HG03097 (cell line): Measurements from ENCODE around the gene CD7.

Source experiments
- ATAC-seq: cut with Tn5 transposase; IDR thresholded peaks from one replicate; pipeline ENCODE4 v1.9.1; 2021; ENCODE audit not compliant: unreplicated experiment, low FRiP score

CD7 gene

DNA sequence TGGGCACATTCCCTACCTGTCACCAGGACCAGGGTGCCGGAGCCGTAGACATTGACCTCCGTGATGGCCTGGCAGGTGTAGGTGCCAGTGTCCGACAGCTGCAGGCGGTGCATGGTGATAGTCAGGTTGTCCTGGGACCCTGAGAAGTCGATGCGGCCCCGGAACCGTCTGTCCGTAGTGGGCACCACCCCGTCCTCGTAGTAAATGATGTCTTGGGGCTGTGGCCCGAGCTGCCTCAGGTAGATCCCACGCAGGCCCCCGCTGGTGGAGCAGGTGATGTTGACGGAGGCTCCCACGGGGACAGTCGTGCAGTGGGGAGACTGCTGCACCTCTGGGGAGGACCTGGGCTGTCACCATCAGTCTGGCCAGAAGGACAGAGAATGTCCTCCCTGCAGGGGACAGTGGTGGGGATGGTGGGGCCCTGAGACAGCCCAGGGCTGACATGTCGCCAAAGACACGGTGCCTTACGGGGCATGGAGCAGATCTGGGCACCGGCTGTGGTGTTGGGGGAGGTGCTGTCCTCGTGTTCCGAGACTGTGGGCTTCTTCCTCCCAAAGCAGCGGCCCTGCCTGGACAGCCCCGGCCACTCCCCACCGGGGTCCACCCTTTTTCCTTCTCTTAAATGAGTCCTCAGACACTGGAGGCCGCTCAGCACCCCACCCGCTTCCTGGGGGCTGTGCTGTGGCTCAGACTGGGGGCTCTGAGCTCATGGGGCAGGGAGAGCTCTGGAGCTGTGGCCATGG lies 586 bp downstream of the CD7 start:
- ATAC-seq, result no peak

DNA sequence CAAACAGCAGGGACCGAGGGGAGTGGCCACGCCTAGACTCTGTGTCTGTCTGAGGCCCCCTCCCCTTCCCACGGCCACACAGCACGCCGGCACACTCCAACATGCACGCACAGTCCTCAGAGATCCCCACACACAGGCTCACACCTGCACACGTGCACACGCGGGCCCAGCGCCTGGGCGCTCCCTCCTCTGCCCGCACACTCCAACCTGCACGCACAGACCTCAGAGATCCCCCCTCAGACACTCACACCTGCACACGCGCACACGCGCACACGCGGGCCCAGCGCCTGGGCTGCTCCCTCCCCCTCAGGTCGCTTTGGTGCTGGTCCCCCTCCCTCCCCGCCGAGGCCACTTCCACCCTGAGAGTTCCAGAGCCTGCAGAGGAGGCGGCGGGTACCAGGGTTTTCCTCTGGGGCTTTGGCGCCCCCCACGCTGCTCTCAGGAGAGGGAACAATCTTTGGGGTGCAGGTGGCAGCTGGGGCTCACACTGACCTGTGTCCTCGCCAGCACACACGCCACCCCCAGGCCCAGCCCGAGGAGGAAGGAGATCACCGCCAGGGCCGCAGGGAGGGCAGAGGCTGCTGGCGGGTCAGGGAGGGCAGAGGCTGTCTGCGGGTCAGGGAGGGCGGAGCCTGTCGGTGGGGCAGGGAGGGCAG lies 1.6 kb downstream of the CD7 start:
- no peak for ATAC-seq

DNA sequence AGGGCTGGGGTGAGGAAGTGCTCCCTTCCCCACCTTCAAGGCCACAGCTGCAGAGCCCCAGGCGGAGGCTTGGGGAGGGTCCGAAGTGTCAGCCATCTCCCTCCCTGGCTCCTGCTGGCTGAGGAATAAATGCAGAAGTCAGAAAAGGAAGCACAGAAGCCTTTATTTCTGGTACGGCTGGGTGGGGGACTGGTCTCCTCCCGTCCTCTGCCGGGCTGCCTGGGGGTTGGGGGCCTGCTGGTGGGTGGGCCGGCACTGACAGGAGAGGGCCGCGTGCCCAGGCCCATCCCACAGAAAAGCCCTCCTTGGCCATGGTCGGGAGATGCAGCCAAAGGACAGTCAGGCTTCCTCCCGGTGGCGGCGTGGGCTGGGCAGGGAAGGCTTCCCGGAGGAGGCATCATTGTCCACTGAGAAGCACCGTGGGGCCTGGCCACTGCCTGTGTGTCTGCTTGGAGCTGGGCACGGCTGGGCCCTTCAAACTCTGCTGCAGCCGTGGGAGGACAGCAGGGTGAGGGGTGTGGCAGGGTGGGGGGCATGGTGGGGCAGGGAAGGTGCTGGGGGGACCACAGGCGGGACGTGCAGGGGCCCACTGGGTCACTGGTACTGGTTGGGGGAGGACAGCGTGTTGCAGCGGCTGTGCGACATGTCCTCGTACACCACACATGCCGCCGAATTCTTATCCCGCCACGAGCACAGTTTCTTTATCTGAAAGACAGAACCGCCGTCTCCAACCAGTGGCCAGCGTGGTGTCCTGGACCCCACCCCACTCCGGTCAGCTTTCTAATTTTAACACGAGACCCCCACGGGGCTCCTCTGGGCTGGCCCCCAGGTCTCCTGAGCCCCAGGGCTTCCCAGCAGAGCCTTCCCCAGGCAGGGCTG lies 2.4 kb downstream of the CD7 start:
- no peak for ATAC-seq

DNA sequence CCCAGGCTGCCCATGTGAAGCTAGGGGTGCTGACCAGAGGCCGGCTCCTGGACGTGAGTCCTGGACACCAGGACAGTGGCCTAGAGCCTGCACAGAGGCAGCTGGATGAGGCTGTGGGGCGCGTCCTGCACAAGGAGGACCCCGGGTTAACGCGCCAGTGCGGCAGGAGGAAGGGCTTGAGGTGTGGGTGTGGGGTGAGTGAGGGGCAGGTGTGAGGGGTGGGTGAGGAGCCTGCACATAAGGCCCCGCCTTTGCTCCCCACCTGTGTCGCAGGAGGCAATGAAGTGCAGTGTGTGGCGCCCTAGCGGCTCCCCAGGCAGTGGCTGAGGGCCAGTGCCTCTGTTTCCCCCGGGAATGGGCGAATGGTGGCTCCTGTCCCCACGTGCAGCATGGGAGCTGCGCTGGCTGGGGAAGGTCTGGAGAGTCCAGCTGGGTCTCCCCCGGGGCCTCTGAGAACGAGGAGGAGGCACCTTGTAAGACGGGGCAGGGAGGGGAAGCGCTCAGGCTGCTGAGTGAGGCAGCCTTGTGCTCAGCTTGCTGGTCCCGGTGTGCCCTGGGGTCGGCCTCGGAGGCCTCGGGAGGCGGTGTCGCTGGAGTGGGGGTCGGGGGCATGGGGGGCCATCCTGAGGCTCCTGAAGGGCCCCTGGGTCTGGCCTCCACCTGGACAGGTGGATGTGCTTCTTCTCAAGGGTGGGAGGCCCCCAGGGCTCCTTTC lies 3.2 kb downstream of the CD7 start:
- ATAC-seq, result no peak

DNA sequence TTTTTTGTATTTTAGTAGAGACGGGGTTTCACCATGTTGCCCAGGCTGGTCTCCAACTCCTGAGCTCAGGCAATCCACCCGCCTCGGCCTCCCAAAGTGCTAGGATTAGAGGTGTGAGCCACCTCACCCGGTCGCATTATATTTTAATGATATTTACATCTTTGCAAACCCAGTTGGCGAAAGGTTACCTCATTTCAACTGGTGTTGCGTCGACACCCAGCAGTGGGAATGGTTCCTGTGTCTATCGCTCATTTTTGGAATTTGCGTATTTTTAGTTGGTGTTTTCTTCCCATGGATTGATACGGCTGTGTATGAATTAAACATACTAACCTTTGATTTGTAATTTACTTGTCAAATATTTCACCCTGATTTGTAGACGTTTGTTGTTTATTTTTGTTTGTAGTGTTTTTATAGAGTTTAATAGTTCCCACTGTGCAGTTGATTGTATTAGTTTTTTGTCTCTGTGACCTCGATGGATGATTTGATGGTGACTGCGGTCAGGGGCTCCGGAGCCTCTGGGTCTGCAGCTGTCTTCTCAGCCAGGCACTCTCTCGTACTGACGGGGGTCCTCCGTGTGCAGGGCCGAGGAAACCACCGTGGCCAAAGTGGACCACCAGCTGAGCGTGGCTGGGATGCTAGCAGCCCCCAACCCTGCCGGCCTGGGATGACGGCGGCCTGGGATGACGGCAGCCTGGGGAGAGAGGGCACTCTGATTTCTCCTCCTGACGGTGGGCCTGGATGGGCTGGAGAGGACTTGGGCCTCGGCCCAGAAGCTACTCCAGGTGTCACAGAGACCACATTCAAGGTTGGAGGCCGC lies 4.0 kb downstream of the CD7 start:
- no peak for ATAC-seq

DNA sequence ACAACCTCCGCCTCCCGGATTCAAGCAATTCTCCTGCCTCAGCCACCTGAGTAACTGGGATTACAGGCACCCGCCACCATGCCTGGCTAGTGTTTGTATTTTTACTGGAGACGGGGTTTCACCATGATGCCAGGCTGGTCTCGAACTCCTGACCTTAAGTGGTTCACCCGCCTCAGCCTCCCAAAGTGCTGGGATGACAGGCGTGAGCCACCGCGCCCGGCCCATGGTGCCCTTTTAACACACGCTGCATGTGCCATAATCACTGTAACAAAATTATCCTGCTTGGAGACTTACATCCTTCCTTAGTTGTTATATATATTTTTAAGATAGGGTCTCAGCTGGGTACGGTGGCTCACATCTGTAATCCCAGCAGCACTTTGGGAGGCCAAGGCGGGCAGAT lies 5.4 kb downstream of the CD7 start:
- no peak for ATAC-seq

DNA sequence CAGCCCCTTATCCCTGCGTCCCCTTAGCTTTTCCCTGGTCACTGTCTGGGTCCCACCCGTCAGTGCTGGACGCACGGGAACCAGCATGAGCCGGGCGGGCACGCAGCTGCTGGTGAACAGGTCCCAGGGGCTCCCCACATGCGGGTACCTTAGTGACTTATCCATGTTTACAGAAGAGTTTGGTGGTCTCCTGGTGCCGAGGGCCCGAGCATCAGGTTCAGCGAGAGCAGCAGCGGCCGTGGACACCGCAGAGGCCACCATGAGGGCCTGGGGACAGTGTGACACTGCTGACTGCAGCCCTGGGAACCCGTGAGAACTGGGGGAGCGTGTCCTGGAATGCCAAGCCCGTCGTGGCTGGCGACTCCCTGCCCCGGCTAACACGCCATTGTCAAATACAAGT lies 6.5 kb downstream of the CD7 start:
- no peak for ATAC-seq

DNA sequence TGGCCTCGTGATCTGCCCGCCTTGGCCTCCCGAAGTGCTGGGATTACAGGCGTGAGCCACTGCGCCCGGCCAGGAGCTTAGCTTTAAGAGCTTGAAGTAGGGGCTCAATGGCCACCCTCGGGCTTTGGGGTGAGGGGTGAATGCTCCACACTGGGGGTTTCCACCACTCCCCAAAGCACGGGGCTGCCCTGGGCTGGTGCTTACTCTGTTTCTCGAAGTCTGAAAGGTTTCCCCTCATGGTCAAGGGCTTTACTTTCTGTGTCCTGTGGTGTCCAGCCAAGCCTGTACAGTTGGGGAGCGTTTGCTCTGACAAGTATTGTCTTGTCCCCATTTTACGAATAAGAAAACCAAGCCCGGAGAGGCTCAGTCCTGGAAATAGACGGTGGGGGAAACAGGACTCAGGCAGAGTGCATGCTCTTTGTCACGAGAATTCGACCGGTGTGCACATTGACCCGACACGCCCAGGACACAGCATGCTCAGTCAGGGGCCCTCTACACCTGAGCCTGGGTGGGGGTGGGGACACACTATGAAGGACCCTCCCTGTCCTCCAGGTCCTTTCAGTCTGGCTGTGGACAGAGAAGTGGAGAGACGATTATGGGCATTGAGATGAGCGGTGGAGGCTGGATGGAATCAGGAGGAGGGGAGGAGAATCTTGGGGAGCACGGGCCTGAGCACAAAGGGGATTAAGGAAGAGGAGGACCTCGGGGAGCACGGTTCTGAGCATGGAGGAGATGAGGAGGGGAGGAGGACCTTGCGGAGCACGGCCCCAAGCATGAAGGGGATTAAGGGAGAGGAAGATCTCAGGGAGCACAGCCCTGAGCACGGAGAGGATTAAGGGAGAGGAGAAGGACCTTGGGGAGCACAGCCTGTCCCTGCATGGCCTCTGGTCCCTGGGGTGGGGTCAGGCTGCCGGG lies 7.5 kb downstream of the CD7 start:
- ATAC-seq, result no peak

DNA sequence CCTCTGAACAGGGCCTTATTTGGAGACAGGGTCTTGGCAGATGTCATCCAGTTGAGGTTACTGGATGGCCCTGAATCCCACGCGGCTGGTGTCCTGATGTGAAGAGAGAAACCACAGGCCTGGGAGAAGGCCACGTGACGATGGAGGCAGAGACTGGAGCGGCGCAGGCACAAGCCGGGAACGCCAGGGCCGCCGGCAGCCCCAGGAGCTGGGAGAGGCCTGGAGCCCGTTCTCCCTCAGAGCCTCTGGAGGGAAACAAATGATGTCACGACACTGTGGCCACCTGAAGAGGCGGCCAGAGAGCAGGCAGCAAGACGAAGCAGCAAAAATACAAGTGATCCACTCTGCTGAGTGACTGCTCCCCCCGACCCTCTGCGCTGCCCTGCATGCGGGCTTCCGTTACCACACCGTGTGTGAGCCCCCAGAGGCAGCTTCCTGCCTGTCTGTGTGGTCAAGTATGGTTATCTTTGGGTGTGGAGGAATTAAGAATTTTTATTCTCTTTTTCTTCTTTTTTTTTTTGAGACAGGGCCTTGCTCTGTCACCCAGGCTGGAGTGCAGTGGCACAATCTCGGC lies 11.6 kb downstream of the CD7 start:
- ATAC-seq, result no peak

DNA sequence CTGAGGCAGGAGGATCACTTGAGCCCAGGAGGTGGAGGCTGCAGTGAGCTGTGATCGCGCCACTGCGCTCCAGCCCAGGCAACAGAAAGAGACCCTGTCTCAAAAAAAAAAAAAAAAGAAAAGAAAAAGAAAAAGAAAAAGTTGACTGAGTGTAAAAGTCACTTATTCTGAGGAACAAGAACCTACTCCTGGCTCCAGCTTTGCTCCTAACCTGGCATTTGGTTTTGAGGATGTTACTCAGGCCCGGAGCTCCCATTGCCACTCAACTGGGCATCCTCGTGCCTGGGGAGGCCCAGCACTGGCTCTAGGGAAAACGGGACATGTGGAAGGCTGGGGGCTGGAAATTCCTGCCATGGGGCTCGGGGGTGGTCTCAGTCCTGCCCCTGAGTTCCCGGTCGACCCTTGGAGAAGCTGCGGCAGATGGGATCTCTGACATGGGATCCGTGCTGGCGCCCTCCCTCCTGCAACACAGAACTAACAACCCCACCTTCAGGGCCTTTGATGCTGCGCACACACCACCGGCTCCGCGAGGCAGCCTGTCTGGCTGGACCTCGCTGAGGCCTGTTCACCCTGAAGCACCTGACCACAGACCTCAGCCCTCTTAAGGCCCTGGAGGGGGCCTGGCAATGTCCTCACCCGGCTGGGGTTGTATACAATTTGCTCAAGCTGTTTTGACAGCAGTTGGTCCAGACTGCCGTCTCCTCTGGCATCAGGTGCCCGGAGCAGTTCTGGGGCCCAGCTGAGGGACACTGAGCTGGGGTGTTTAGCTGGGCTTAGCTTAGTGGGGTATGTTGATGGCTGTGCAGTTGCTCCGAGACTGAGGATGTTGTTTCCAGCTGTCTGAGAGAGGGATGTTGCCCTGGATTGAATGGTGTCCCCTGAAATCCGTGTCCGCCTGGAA lies 12.3 kb downstream of the CD7 start:
- ATAC-seq, result no peak

DNA sequence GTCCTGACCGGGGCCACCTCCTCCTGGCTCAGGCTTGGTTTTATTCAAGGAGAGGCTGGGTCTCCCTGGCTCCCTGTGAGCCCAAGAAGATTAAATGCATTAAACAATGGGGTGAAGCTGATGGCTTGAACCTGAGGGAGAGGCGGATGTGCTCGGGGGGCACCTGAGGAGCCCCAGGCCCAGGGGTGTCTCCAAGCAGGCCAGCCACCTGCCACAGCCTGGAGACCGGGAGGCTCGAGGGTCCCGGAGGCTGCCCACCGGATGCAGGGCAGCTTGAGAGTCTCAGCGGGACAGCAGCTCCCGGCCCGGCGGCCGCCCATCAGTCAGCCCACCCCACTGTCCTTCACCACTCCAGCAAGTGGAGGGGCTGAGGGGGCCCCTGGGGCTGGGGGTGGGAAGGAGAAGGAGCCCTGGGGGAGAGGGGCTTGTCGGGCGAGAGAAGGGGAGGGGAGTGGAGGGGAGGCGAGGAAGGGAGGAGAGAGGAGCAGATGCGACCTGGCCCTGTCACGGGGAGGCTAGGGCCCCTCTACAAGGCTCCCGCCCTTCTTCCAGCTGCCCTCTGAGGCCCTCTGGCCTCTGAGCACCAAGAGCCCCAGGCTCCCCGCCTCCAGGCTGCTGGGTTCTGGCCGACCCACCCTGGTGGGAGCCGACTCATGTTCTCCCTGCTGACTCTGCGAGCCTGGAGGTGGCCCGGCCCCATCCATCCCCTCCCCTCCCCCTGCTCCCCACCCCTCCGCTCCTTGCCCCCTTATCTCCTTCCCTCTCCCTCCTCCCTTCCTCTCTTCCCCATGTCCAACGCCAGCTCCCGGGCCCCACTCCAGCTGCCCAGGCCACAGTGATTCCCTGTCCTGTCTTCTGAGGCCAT lies 13.2 kb downstream of the CD7 start:
- no peak for ATAC-seq

DNA sequence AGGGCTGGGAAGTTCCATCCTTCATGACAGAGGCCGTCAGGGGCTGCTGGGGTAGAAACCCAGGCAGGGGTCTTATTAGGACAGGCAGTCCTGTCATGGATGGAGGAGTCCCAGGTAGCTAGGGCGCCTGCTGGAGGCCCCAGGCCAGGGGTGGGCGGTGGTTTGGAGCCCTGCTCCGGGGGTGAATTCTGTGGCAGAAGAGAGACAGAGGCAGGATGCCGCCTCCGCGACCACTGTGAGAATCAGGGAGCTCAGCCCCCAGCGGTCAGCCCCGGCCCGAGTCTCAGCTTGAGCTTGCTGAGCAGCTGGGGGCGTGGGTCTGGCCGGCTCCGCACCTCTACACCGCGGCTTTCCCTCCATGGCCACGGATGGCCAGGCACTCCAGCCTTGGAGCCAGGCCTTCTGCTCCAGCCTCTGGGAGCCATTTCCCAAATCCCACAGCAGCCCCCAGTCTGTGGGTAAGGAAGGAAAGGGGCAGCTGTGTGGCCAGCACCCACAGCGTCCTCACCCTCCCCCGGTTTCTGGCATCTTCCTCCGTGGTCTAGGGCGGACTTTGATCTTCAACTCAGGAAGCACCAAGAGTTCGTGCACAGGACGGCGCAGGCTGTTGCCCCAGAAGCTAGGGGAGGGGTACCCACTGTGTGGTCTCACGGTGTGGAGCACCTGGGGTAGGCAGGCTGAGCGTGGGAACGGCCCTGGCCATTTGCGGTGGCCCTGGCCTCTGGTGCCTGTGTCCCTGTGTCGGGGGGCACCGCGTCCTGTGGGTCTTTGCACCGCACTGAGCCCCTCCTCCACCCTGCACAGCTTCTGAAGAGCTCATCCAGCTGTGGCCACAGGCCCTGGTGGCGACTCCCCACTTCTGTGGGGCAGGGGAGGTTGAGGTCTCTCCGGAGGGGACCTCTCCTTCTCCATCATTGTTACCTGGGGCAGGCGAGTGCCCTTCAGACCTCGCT lies 14.1 kb downstream of the CD7 start:
- ATAC-seq, result no peak

DNA sequence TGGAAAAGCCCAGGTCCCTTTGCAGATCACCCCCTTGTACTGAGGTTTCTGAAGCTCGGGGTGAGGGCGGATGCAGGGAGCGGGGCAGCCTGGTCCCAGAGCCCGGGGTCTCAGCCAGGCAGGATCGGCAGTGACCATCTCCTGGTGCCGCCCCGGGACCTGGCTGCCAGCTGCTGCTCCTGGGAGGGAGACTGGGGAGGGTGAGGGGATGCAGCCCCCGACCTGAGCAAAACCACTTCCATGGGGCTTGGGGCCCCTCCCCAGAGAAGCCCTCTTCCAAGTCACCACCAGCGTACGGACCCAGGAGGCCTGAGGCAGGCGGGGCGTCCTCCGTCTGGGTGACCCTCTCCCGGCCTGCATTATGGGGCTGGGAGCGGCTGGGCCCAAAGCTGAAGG lies 14.8 kb downstream of the CD7 start:
- ATAC-seq, result no peak

DNA sequence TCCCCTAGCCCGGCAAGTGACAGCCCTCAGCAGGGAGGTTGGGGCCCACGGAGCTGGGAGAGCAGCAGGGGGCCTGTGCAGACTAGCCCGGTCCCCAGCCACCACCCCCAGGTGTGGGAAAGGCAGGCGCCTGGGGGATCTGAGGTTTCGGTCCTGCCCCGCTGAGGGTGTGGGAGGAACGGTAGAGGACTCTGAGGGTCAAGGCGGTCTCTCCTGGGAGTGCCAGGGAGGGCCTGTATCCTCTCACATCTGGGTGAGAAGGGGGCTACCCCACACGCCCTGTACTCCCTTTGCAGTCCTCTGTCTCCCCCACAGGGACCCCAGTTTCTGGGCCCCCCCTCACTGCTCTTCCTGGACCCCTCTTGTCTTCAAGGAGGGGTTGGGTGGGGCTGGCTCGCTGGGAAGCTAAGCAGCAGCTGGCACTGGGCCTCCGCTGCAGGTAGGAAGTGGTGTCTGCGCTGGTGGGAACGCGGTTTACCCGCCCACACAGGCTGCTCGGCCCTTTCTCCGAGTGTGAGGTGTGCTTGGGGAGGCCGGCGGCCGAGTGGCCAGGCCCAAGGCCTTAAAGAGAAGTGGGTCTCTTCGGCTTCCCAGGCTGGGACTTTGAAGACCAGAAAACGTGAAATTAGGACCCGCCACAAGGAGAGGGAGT lies 15.4 kb downstream of the CD7 start:
- no peak for ATAC-seq

DNA sequence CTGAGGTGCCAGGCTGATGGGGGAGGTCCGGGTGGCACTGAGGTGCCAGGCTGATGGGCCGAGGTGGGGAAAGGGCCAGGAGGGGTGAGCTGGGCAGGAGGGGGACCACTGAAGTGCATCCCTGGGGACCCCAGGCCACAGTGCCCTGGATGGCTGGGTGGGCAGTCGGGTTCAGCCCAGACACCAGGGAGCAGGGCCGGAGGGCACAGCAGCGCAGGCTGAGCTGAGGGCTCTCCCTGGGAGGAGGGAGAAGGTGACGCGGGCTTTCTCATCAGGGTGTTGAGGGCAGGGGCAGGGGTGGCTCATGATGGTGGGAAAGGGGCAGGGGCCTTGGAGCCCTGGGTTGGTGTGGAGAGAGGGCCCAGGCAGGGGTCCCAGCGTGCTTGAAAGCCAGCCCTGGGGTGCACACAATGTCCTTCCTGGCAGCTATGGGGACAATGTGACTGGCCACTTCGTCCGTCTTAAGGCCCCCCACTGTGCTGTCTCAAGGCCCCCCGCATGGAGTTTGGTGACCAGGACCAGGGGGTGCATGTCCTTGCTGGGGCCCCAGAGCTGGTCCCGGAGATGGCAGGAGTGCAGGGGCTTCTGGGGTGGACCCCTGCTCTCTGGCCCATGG lies 16.0 kb downstream of the CD7 start:
- ATAC-seq, result no peak
